AG09319 (cell line): ENCODE data around the gene ABHD14A.

Experiments
- DNase-seq: peaks from one replicate; pipeline ENCODE4 v3.0.0-alpha.2; 2010; ENCODE audit warnings: low read depth; ENCODE audit errors: extremely low read depth
- TF ChIP-seq, protein P1 (sequence below): IDR thresholded peaks from 2 replicates; pipeline ENCODE4 v1.5.1; 2011; ENCODE audit warnings: low read depth, mild to moderate bottlenecking, inconsistent platforms, low read length, moderate library complexity

ABHD14A gene

DNA sequence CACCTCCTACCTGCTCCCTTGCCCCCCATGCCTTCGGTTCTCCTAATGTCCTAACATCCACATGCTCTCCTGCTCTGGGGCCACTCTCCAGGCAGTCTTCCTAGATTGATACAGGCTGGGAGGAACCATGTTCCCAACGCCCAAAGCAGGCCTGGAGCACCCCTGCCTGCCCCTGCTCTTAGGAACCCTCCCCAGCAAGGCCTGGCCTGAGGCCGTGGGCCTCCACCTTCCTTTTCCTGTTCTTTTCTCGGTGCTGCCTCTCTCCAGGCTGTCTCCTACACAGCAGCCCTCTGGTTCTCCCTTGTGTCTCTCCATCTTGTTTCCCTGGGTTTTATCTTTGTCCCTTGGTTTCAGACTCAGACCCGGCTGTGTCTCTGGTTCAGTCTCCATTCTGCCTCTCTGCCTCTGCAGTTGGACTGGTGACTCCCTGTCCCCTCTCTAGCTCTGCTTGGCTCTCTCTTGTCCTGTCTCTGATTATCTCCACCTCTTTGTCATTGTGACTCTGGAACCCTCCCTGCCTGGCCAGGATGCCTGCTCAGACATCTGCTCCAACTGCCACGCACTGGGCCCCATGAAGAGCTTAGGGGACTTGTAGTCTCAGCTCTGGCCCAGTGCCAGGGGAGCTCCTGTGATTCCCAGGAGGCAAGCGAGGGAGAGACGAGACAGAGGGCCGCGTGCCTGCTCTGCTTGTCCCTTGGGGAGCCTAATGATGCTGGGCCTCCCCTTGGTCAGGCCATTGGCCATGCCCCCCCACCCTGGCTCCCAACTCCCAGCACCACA is 46.8 kb downstream of the ABHD14A start:
- TF ChIP-seq, protein P1, sequence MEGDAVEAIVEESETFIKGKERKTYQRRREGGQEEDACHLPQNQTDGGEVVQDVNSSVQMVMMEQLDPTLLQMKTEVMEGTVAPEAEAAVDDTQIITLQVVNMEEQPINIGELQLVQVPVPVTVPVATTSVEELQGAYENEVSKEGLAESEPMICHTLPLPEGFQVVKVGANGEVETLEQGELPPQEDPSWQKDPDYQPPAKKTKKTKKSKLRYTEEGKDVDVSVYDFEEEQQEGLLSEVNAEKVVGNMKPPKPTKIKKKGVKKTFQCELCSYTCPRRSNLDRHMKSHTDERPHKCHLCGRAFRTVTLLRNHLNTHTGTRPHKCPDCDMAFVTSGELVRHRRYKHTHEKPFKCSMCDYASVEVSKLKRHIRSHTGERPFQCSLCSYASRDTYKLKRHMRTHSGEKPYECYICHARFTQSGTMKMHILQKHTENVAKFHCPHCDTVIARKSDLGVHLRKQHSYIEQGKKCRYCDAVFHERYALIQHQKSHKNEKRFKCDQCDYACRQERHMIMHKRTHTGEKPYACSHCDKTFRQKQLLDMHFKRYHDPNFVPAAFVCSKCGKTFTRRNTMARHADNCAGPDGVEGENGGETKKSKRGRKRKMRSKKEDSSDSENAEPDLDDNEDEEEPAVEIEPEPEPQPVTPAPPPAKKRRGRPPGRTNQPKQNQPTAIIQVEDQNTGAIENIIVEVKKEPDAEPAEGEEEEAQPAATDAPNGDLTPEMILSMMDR = no peak
- DNase-seq = no peak

DNA sequence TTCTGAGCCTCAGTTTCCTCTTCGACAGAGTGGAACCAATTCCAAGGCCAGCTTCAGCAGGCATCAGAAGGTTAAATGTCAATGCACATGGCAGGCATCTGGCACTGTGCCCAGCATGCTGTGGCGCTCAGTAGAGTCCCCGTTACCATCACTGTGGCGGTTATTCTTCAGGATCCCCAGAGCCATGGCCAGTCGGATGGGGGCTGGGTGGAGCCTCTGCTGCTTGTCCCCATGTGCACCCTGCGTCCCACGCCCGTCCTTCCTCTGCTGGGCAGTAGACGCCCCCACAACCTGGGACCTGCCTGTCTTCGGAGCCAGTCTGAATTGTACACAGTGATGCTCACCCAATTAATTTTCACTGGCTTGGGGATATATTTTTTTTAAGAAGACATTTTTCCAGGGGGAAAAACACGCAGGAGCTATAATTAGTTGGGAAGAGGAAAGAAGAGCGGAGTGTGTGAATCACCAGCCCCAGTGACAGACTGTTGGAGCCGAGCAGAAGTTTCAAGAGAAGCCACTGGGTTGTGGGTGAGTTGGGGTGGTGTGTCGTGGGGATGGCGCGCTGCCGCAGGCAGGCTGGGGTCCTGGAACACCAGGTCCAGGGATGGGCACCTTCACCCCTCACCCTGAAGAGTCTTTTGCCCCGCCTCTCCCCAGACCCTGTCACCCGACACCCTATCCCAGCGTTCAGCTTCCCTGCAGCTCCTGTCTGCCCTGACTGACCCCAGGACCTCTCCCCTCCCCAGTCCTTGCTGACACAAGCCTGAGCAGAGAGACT is 47.6 kb downstream of the ABHD14A start:
- DNase-seq = no peak

DNA sequence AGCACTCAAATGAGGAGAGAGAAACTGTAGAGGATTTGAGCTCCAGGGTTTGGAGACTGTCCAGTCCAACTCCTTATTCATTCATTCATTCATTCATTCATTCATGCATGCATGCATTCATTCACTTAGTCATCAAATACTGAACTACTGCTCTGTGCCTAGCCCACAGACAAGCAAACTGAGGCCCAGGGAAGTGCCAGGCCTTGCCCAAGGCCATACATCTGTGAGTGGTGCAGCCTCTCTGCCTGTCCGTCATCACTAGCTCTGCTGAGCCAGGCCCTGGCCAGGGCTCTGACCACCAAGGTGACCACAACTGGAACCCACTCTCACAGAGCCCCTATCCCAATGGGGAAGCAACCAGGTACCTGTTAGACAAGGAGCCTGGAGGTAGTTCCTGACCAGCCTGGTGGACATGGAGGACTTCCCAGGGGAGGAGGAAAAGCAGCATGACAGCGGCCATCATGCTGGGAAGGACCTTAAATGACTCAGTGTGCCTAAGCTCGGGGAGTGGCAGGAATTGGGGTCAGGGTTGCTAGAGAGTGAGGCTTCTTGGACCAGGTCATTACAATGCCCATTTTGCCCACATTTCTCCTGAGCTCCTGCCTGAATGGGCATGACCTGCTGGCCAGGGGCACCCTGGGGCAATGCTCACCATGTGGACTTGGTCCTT is 48.4 kb downstream of the ABHD14A start:
- TF ChIP-seq, protein P1 = no peak
- DNase-seq = no peak

More for the DNA sequence above, 47.6 kb downstream of the ABHD14A start:
- TF ChIP-seq, protein P1 = no peak

DNA sequence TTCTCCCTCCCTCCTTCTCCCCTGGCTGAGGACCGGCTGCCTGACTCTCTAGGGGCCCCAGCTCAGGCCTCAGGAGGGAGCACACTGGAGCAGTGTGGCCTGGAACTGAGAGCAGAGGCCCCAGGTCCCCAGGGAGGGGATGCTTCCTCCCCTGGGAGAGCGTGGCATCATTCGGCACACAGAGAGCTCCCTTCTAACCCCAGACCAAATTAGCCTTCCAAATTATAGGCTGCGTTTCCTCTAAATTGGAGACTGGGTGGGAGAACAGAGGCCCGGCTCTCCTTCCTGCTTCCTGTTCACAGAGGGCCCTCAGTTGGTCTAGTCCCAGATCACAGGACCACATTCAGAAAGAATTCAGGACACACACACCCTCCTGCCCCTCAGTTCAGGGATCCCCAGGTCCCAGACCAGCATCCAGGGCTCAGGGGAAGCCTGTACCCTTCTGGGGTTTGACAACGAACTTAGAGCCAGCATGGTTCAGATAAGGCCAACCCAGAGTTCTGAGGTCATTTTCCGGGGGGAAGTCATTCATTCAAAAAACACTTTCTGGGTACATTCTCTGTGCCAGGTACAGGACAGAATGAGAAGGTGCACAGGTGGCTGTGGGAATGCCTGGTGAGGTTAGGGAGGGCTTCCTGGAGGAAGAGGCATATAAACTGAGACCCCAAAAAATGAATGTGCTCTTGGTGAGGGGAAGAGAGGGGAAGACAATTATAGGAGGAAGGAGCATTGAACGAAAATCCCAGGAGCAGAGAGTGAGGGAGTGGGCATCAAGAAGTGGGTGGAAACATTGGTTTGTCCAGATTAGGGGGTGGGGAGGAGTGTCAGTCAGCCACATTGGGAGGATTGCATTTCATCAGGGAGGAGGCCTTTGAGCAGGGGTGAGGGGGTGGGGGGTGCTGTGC is 49.2 kb downstream of the ABHD14A start:
- TF ChIP-seq, protein P1 = no peak
- no peak for DNase-seq

DNA sequence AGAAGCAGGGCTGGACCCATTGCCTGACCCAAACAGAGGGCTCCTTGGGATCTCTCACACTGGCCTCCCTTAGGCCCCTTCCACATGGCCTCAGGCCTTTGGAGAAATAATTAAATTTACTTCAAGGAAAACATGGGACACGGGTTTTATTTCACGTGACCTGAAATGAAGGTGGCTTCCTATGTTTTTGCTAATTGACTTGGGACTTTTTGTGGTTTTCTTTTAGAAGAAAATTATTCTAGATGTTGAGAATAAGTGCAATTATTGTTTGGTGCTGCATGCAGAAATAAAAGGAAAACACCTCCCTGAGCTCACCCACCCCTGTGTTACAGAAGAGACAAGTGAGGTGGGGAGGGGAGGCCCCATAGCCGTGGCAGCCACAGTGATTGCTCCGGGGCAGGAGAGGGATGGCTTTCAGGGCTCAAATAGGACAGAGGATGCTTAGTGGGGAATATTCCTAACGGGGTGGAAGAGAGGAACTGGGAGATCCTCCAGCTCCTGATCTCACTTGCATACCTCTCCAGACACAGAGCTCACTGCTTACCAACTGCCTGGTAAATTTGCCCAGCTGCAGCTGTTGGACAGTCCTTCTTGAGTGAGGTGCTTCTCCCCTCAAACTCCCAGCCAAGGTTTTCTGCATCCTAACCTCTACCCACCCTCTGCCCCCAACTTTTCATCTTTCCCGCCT is 50.0 kb downstream of the ABHD14A start:
- no peak for DNase-seq
- TF ChIP-seq, protein P1 = no peak

DNA sequence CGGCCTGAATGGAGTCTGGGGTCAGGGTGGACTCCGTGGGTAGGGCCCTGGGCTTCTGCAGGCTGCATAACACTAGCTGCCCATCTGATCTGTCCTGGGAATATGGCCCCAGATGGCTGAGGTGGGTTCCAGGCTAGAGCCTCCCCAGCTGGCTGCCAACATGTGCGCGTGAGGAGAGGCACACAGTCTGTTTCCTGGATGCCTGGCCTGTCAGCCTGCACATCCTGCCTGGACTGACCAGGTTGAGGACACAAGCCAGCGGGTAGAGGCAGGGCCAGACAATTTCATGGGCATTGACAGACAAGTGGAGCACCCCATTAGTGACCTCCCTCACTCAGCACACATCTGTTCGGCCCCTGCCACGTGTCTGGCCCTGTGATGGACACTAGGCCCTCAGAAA is 50.6 kb downstream of the ABHD14A start:
- TF ChIP-seq, protein P1 = no peak

More for the DNA sequence above, 50.6 kb downstream of the ABHD14A start:
- DNase-seq = no peak
